ENCODE measurements around the gene DLG2. TPM values are rescaled to one million over a fixed set of nuclear protein-coding genes. Genes with fewer than 3 reads are reported as not detected.

Gene DLG2
- total and polyA plus RNA-seq, 2 of the 4 experiments (the other 2 are of a cell fraction), result 0.31 to 0.36 TPM

DNA sequence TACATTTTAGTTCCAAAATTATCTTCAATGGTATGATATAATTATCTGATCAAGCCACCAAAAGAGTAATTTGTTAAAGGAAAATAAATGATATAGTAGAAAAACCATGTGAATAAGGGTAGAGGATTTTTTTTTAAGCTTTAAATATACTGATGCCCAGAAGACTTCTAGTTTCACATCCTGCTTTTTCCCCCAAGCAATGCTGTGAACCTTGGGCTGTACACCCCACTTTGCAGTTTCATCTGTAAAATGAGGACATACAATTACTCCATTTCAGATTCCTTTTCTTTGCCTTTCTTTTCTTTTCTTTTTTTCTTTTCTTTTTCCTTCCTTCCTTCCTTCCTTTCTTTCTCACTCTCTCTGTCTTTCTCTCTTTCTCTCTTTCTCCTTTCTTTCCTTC lies 1125.4 kb downstream of the DLG2 start:
- intact Hi-C loops (cut with micrococcal nuclease), result no loop called here
- no peak for ATAC-seq (ENCODE audit: low read depth)
- no peak for DNase-seq
- no peak overlapping the region for H2AK5ac ChIP-seq (ENCODE audit: low read depth, low read length)
- no peak overlapping the region for H2AK9ac ChIP-seq (replicated peaks; ENCODE audit: low read depth, low read length, poor library complexity)
- H3K4me3 ChIP-seq (ENCODE audit: insufficient read depth, low read depth, low read length), result no peak overlapping the region
- no peaks in the 10 kb centered on the region for H3K9me3 ChIP-seq (ENCODE audit: control insufficient read depth, insufficient read depth, low read length)
- in situ Hi-C loops (cut with MboI; ENCODE audit: low sequenced_read_pairs), result no loop called here
- no peaks in the 10 kb centered on the region for H3K79me1 ChIP-seq (ENCODE audit: low read depth in 1 of 2, low read length in 2 of 2)
- no peak overlapping the region for H3K4me2 ChIP-seq (ENCODE audit: low read depth, low read length)
- no peak overlapping the region for H4K91ac ChIP-seq (ENCODE audit: insufficient read depth, low read depth, low read length)
- ChIA-PET POLR2A (ENCODE audit: unreplicated experiment) (no interaction called here), CTCF (no interaction called here)
- H3K4ac ChIP-seq (ENCODE audit: low read depth, low read length), result no peak overlapping the region
- no TSS peak for BruUV-seq (replicated peaks)
- no peak overlapping the region for H4K8ac ChIP-seq (ENCODE audit: low read depth in 2 of 2, low read length in 2 of 2)
- no peaks in the 10 kb centered on the region for H3K27me3 ChIP-seq (ENCODE audit: control insufficient read depth, insufficient read depth, low read length)
- no peaks in the 10 kb centered on the region for H3K9me1 ChIP-seq (ENCODE audit: insufficient read depth, low read length)
- no peak overlapping the region for H3K27ac ChIP-seq (ENCODE audit: insufficient read depth, low read length)
- H2AFZ ChIP-seq (replicated peaks; ENCODE audit: low read length, poor library complexity), result no peak overlapping the region
- H4K20me1 ChIP-seq (ENCODE audit: insufficient read depth, low read length), result no peaks in the 10 kb centered on the region
- no peak overlapping the region for H3K9ac ChIP-seq (ENCODE audit: low read depth, low read length)
- no peak overlapping the region for H3K14ac ChIP-seq (replicated peaks; ENCODE audit: low read depth, low read length)
- H2BK15ac ChIP-seq (ENCODE audit: low read depth, low read length), result no peak overlapping the region
- no peak overlapping the region for H3K18ac ChIP-seq (ENCODE audit: low read depth, low read length)
- no peak overlapping the region for H3K56ac ChIP-seq (ENCODE audit: extremely low read depth, insufficient read depth, low read length)
- H4K5ac ChIP-seq (ENCODE audit: low read depth, low read length), result no peak overlapping the region
- dilution Hi-C loops (cut with HindIII; ENCODE audit: low sequenced_read_pairs, unreplicated experiment), result no loop called here
- no peak overlapping the region for H2BK120ac ChIP-seq (ENCODE audit: low read depth, low read length)
- H3K36me3 ChIP-seq (ENCODE audit: control insufficient read depth, insufficient read depth, low read length), result no peaks in the 10 kb centered on the region
- TF ChIP-seq MAZ (IDR thresholded peaks at IDR 0.05; ENCODE audit: borderline replicate concordance, low read depth, low read length) (no peak), CEBPB (IDR thresholded peaks at IDR 0.05; ENCODE audit: low read depth, low read length) (no peak)
- no peak overlapping the region for H2BK20ac ChIP-seq (ENCODE audit: low read depth, low read length)
- no peaks in the 10 kb centered on the region for H3K4me1 ChIP-seq (ENCODE audit: control insufficient read depth, insufficient read depth, low read length)
- no peak overlapping the region for H3K23ac ChIP-seq (ENCODE audit: low read depth, low read length)
- no peak overlapping the region for H2BK5ac ChIP-seq (ENCODE audit: low read depth, low read length, poor library complexity, severe bottlenecking)

Data from IMR-90 (cell line).